Ecto neural progenitor cell (in vitro differentiated cells): ENCODE measurements around the gene SLCO2A1.

Experiments
- DNase-seq: peaks from one replicate; pipeline ENCODE4 v3.0.0-alpha.2; 2018; ENCODE audit warnings: low spot score

The SLCO2A1 gene

GRCh38 chr3:133949438-133949837 lies 80.3 kb downstream of the SLCO2A1 start:
- DNase-seq: no peak

DNA sequence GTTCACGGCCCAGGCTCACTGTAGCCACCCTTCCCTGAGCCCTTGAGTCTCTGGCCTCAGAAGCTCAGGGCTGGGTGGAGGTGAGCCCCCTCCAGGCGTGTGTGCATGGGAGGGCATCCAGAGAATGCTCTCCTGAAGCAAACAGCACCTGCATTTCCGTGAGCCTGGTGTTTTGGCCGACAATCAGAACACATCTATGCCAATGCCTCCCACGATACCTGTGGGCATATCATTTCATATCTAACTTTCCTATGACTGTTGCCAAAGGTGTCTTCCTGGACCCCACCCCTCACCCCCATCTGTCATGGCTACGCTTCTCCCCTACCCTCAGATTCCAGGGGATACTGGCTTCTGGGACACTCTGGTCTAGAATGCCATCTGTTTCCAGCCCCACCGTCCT lies 80.7 kb downstream of the SLCO2A1 start:
- no peak for DNase-seq

- DNase-seq: no peak
Measured at GRCh38 chr3:133948131-133948810, 81.5 kb downstream of the SLCO2A1 start.

- no peak for DNase-seq
Measured at GRCh38 chr3:133945381-133946095, 84.2 kb downstream of the SLCO2A1 start.

- no peak for DNase-seq
Measured at GRCh38 chr3:133944641-133945380, 84.9 kb downstream of the SLCO2A1 start.

GRCh38 chr3:133944181-133944580 lies 85.5 kb downstream of the SLCO2A1 start:
- DNase-seq: no peak

DNA sequence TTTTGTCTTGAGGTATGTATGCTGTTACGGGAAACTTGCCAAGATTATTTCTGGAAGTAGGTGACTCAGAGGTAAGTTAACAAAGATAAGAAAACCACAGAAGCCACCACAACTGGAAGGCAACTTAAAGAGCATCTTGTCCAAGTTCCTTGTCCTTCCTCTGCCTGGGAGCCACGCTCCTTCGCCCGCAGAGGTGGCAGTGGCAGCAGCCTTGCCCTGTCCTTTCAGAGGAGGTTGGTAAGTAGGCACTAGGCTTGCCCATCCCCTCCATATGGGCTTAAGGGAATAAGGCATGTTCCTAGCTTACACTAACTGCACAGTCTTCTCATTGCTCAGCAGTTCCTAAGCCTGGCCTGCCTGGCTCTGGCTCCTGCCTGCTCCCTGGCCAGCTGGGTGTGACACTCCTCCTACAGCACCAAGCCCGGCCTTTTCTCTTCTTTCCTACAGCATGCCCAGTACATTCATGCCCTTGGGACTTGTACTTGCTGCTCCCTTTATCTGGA lies 86.0 kb downstream of the SLCO2A1 start:
- DNase-seq: no peak

DNA sequence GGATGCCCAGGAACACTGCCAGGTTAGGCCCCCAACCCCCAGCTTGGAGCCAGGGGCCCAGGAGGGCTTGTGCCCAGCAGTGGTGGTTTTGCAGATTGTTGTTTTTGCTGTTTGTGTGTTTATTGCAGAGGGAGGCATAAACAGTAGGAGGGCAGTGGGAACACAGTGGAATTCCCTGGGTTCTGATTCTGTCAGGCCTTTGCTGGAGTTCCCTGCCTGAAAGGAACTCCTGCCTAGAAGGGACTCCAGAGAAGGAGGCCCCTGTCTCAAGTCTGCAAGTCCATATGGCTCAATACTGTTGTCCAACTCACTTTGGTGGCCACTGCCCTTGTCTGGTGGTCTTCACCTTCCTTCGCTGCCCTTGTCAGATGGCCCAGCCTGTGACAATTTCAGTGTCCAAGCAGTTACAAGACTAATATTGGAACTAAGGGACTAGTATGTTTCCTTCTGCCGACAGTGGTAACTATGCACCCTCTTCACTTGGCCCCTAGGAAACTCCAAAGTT lies 86.6 kb downstream of the SLCO2A1 start:
- DNase-seq: no peak

GRCh38 chr3:133941415-133941821 lies 88.3 kb downstream of the SLCO2A1 start:
- peak; percentile 52 for DNase-seq

GRCh38 chr3:133940536-133940935 lies 89.2 kb downstream of the SLCO2A1 start:
- DNase-seq: peak; percentile 21

DNA sequence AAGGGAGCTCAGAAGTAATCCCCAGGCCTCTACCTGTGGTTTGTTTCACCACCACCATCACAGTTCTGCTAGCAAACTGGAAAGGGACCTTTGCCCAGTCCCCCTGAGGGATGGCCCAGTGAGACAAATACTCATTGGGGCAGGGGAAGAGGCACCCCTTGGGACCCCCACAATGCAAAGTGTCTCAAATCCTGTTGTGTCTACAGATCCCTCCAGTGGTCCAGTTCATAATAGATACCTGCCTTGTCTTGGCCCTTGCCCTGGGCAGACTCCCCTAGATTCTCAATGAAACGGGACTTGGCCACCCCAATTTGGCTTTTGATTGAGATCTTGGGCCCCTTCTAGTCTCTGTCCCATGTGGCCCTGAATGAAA lies 90.3 kb downstream of the SLCO2A1 start:
- DNase-seq: no peak

- DNase-seq: peak; percentile 42
Measured at GRCh38 chr3:133938770-133939462, 90.8 kb downstream of the SLCO2A1 start.

- DNase-seq: peak; percentile 32
Measured at GRCh38 chr3:133937756-133938601, 91.7 kb downstream of the SLCO2A1 start.

- no peak for DNase-seq
Measured at GRCh38 chr3:133937061-133937686, 92.6 kb downstream of the SLCO2A1 start.

GRCh38 chr3:133935843-133936769 lies 93.6 kb downstream of the SLCO2A1 start:
- DNase-seq: no peak

DNA sequence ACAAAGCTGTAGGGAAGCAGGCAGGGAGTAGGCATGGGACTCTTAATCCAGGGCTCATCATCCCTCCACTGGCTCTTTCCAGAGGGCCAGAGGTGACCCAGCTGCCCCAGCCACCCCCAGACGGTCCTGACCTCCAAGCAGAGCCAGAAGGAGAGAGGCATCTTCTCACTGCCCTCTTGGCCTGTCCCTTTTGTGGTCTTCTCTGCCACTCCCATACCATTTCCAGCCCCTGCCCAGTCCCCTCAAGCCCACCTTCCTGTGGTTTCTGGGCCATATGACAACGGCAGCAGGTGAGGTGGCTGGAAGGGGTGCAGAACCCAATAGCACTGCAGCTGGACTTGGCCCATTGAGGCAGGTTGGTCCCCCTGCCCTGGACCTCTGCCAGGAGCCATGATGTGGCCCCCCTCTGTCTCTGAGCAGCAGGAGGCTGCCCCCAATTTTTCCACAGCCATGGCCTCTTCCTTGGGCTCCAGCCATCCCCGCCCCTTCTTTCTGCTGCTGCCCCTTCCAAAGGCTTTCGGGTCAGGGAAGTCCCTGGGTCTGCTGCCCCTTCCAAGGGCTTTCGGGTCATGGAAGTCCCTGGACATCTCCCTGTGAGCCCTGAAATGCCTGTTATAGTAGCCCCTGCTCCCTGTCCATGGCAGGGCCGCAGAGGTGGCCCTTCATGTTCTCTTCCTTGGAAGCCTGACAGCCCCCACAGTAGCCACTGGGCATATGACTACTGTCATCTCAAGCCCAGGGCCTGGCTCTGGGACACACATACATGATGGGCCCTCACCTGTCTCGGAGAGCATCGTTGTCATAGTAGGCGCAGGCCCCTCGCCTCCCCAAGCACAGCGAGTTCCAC lies 94.5 kb downstream of the SLCO2A1 start:
- peak; percentile 31 for DNase-seq

DNA sequence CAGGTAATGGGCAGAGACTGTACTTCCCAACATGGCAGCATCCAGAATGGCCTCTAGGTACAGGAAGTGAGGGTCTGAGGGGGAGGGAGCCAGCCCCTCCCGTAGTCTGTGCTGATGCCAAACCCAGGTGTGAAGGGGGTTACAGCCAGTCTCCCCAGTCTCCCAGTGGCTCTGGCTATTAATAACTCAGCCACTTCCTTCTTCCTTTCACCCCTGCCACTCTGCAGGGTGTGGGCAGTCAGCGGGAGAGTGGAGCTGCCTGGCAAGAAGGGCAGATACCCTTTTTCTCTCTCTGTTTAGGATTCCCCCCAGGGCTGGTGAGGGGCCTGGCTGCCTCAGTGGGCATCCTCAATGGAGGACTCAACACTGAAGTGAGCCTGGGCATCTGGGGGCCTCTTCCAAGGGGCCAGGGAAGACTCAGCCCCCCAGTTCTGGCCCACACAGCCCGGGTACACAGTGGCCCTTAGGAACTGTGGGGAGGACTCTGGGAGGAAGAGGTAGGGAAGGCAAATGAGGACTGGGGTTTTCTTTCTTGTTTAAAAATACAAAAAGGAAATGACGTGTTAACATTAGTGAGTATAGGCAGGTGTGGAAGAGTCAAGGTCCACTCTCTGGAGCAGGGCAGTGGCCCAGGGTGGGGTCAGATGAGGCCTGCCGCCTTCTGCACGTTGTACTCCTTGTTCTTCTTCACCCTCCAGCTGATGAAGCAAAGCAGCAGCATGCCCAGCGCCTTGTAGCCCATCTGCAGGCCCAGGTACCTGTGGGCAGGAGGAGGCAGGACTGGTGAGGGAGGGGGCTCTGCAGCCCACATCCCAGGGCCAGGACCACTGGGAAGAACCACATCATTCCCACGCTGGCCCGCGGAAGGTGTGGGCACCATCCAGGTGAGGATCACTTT lies 95.4 kb downstream of the SLCO2A1 start:
- peak; percentile 31 for DNase-seq
